GM19328 (cell line): Measurements from ENCODE around the gene RHOT2.
"Not testable (repeated sequence)": the region's sequence is repeated elsewhere in the genome, so short reads cannot be mapped to it uniquely, and the experiment has no call there.

ENCODE experiments used
- ATAC-seq: cut with Tn5 transposase; IDR thresholded peaks from one replicate; pipeline ENCODE4 v1.9.1; 2021; ENCODE audit warnings: mild to moderate bottlenecking, moderate library complexity; ENCODE audit not compliant: unreplicated experiment

The RHOT2 gene

GRCh38 chr16:712740-713250 lies 44.9 kb downstream of the RHOT2 start:
- not testable (repeated sequence) for ATAC-seq

- ATAC-seq, result no peak
Measured at GRCh38 chr16:714079-714478, 46.1 kb downstream of the RHOT2 start.

GRCh38 chr16:714558-715476 lies 46.9 kb downstream of the RHOT2 start, which contains the start of gene METRN:
METRN (plus strand) TSS chr16:715118; CDS start chr16:715290, 172 bp downstream.
- ATAC-seq, result no peak

- no peak for ATAC-seq
Measured at GRCh38 chr16:715477-716199, 47.7 kb downstream of the RHOT2 start.

- no peak for ATAC-seq
Measured at GRCh38 chr16:716200-716568, 48.3 kb downstream of the RHOT2 start.

- ATAC-seq, result no peak
Measured at GRCh38 chr16:716768-717325, 48.9 kb downstream of the RHOT2 start.

- ATAC-seq, result no peak
Measured at GRCh38 chr16:717450-718245, 49.7 kb downstream of the RHOT2 start.

GRCh38 chr16:718389-718788 lies 50.5 kb downstream of the RHOT2 start:
- no peak for ATAC-seq

GRCh38 chr16:718922-719321 lies 51.0 kb downstream of the RHOT2 start:
- ATAC-seq, result no peak

GRCh38 chr16:719815-720446 lies 52.0 kb downstream of the RHOT2 start:
- no peak for ATAC-seq

GRCh38 chr16:720447-720989 lies 52.6 kb downstream of the RHOT2 start:
- ATAC-seq, result peak; percentile 13

GRCh38 chr16:720990-721764 lies 53.2 kb downstream of the RHOT2 start, which contains the start of gene ANTKMT:
ANTKMT (plus strand) TSS chr16:721146; CDS start chr16:721275, 129 bp downstream.
- peak; percentile 73 for ATAC-seq

- ATAC-seq, result no peak
Measured at GRCh38 chr16:721765-722540, 54.0 kb downstream of the RHOT2 start.

- no peak for ATAC-seq
Measured at GRCh38 chr16:722835-723633, 55.1 kb downstream of the RHOT2 start.

GRCh38 chr16:723695-724094 lies 55.8 kb downstream of the RHOT2 start:
- ATAC-seq, result no peak
